AG10803 (cell line): ENCODE results near the gene MUC13.

Experiments used
- DNase-seq: peaks from one replicate; pipeline ENCODE4 v3.0.0; 2010; ENCODE audit warnings: low read depth
- H3K4me3 ChIP-seq: 2 replicates; pipeline ENCODE4 v1.5.1; 2011; ENCODE audit warnings: mild to moderate bottlenecking, low read length, control low read depth
- TF ChIP-seq, protein P1 (sequence below): conservative IDR thresholded peaks from 2 replicates; pipeline ENCODE4 v1.5.1; 2011; ENCODE audit warnings: mild to moderate bottlenecking, low read length, control low read depth, inconsistent platforms

The MUC13 gene

DNA sequence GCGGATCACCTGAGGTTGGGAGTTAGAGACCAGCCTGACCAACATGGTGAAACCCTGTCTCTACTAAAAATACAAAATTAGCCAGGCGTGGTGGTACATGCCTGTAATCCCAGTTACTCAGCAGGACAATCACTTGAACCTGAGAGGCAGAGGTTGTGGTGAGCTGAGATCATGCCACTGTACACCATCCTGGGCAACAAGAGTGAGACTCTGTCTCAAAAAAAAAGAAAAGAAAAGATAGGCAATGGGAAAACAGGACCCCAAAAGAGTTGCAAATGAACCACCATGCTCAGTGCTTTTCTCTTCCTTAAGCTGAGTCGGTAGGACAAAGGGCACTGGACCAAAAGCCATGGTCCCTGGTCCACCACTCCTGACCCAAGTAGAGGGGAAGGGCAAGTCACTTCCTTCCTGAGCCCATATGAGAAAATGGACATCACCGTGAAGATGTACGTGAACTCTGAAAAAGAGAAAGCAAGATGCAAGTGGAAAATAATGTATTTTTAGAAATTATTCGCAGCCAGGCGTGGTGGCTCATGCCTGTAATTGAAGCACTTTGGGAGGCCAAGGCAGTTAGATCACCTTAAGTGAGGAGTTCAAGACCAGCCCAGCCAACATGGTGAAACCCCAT lies 50.0 kb downstream of the MUC13 start:
- DNase-seq = no peak
- TF ChIP-seq, protein P1, sequence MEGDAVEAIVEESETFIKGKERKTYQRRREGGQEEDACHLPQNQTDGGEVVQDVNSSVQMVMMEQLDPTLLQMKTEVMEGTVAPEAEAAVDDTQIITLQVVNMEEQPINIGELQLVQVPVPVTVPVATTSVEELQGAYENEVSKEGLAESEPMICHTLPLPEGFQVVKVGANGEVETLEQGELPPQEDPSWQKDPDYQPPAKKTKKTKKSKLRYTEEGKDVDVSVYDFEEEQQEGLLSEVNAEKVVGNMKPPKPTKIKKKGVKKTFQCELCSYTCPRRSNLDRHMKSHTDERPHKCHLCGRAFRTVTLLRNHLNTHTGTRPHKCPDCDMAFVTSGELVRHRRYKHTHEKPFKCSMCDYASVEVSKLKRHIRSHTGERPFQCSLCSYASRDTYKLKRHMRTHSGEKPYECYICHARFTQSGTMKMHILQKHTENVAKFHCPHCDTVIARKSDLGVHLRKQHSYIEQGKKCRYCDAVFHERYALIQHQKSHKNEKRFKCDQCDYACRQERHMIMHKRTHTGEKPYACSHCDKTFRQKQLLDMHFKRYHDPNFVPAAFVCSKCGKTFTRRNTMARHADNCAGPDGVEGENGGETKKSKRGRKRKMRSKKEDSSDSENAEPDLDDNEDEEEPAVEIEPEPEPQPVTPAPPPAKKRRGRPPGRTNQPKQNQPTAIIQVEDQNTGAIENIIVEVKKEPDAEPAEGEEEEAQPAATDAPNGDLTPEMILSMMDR = no peak
- no peak overlapping the region; the same call in 1 of the 2 replicates for H3K4me3 ChIP-seq

DNA sequence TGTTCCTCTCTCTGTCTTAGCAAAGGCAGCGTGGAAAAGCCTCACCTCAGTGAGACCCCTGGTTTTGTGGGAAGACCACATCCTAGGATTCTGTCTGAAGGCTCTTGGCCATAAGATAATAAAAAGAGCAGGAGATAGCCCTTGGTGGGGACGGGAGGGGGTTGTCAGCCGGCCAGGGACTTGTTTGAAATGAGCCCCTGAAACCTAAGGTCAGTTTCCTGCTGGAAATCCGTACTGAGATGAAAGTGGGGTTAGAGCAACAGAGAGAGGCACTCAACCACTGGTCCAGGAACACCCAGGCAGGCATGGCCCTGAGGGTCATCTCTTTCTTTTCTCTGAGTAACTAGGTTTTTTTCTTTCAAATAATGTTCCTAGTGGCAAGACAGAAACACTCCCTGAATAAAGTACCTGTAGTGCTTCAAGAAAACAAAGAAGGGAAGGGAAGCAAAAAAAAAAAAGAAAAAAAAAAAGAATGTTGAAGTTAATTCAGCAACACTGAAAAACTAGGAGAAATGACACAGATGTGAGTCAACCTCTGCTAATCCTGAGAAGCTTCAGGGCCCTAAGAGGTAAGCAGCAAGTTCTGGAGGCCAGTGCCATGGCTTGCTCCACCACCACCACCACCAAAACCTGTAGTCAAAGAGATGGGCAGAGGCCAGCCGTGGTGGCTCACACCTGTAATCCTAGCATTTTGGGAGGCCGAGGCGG lies 50.6 kb downstream of the MUC13 start:
- no peak overlapping the region for H3K4me3 ChIP-seq
- peak; percentile 45 for DNase-seq
- TF ChIP-seq, protein P1 = no peak

DNA sequence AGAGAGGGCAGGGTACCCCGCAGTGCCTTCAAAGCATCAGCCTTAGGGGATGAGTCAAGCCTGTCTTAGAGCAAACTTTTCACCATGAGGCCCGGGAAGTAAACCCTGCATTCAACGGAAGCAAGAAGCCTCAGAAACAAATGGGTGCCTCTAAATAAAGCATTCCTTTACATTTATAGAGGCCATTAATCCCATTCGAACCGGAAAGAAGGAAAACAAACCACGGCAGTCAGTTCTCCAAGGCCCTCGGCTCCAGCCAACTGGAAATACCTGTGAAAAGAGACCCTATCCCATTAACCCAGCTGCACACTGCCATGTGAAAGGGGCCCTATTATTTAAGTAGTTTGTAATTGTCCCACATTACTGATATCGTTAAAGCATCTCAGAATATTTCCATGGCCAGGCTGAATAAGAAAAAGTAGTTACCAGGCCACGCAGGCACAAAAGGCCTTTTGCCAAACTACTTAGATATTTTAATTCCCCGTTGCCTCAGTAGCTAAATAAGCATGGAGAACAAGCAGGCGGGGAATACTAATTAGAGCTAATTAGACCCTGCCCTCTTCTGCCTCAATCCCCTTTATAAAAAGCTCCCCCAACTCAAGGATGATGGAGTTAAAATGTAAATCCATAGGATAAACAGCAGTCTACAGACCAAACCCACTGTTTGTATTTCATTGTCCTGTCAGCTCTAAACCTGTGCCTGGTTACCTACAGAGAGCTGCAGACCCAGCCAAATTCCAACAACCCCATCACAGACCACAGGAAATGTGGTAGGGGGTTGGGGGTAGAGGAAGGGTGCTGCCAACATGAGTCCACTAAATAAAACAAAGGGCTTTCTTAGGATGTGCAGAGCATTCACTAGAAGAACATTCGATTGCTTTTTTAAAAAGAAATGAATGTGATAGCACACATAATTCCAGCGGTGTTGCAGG lies 51.5 kb downstream of the MUC13 start:
- H3K4me3 ChIP-seq = no peak overlapping the region
- TF ChIP-seq, protein P1 = no peak
- DNase-seq = no peak

DNA sequence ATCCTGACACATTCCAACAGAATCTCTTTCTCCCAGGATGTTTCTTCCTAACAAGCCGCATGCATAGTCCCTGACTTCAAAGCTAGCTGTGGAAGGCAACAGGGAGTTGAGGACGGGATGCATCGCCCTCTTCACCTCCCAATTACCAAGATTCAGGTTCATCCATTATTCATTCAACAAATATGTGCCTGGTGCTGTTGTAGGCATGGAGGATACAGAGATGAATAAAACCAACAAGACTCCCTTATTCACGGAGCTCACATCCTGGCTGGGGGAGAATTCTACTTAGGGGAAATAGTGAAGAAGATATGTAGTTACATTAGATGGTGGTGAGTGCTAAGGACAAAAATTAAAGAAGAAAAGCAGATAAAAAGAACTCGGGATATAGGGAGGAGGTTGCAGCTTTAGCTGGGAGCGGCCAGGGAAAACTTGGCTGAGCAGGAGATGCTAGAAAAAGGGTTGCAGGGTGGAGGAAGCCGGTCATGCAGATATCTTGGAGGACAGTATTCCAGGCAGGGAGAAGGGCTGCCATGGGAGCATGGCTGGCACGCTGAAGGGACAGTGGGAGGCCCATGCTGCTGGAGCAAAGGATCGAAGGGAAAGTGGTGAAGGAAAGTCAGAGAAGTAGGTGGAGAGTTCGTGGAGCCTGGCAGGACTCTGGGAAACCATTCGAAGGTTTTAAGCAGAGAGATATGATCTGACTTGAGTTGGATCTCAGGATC lies 52.4 kb downstream of the MUC13 start:
- TF ChIP-seq, protein P1 = no peak
- H3K4me3 ChIP-seq = no peak overlapping the region
- DNase-seq = peak; percentile 40

DNA sequence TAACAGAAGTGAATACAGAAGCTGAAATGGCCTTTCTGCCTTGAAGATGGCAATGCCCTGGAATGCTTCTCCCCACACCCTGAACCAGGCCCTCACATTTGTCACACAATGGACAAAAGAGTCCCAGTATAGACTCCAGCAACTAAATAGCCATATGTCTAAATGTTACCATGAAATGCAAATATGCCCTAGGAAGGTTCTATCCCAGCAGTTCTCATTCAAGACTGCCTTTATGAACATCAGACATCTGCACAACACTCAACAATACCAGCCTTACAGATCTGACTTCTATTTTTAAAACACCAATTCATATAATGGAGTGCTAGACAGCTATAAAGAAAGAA lies 55.2 kb downstream of the MUC13 start:
- H3K4me3 ChIP-seq = no peak overlapping the region
- DNase-seq = no peak
- TF ChIP-seq, protein P1 = no peak

DNA sequence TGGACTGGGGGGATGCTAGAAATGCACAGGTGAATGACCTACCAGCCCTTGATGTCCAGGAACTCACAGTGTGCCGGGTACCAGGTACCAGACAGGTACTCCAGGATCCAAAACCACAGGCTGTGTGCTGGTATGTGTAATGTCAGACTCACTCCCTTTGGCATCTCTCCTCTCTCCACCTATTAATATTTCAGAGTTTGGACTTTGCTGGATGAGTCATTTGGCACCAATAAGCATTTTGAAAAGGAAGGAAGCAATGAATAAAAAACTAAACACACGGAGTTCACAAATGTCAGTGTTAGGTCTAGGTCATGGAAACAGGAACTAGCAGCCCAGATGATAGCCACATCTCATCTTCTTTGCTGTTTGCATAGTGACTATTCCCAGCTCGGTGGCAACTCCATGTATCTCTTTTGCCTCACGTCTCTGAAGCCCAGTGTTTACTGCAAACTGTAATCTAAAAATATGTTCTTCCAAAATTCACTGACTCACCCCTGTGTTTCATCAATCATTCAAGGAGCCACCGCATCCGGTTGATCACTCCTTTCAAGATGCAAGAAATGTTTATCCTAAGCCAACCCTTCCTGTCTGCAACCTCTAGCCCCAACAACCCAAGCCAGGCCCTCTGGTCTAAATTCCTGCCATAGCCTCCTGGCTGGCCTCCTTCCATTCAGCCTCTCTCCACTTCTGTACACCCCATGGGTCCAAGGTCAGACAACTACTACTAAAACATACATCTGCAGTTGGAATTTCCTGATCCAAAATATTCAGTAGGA lies 55.8 kb downstream of the MUC13 start:
- H3K4me3 ChIP-seq = no peak overlapping the region

More for the DNA sequence above, 55.8 kb downstream of the MUC13 start:
- DNase-seq = peak; percentile 99
- TF ChIP-seq, protein P1 = no peak
